K562 (cell line): Measurements from ENCODE around the gene HTT-AS. TPM values are rescaled to one million over a fixed set of nuclear protein-coding genes. Genes with fewer than 3 reads are reported as not detected.

Source experiments
- CEBPG ChIP-seq, 3 experiments: fragments of 200-800 bp in 1 of 3; sonication (Bioruptor generic) in 1 of 3; sonication (generic) in 1 of 3; formaldehyde crosslinking in 1 of 3; IDR thresholded peaks in 2 of 3; conservative IDR thresholded peaks in 1 of 3; 2 replicates each; pipeline versions ENCODE4 v1.6.1 to v1.8.0; 2016 to 2022; ENCODE audit warnings: missing compliant biosample characterization in 2 of 3, missing genetic modification characterization in 2 of 3, mild to moderate bottlenecking in 1 of 3, missing genetic modification reagents in 1 of 3
- CTCFL ChIP-seq: IDR thresholded peaks from 2 replicates; pipeline ENCODE4 v1.6.1; 2011; ENCODE audit warnings: borderline replicate concordance, low read depth, mild to moderate bottlenecking, moderate library complexity, low read length; ENCODE audit not compliant: insufficient read depth, poor library complexity, severe bottlenecking
- E4F1 ChIP-seq: fragments of 250-450 bp; sonication (Bioruptor Pico); IDR thresholded peaks from 2 replicates; pipeline ENCODE4 v1.5.0; 2021; ENCODE audit warnings: mild to moderate bottlenecking, borderline replicate concordance
- MEIS2 ChIP-seq: fragments of 450-650 bp; IDR thresholded peaks from 2 replicates; pipeline ENCODE4 v1.6.1; 2014; ENCODE audit warnings: mild to moderate bottlenecking; ENCODE audit not compliant: partially characterized antibody
- NELFE ChIP-seq: IDR thresholded peaks from 2 replicates; pipeline ENCODE4 v1.6.1; 2011; ENCODE audit warnings: mild to moderate bottlenecking; ENCODE audit not compliant: insufficient read depth, insufficient read length
- RBM25 ChIP-seq: fragments of 200-400 bp; formaldehyde crosslinking; IDR thresholded peaks from 2 replicates; pipeline ENCODE4 v1.6.1; 2018; ENCODE audit warnings: low read length, low read depth, moderate library complexity; ENCODE audit not compliant: severe bottlenecking
- RBM39 ChIP-seq: fragments of 200-400 bp; formaldehyde crosslinking; optimal IDR thresholded peaks from 2 replicates; pipeline ENCODE3; 2018; ENCODE audit warnings: low read depth, low read length
- SP1 ChIP-seq: sonication (generic); formaldehyde crosslinking; IDR thresholded peaks from 2 replicates; pipeline ENCODE4 v1.8.1; 2022; ENCODE audit warnings: mild to moderate bottlenecking, missing genetic modification reagents
- SRSF1 ChIP-seq: fragments of 200-400 bp; formaldehyde crosslinking; IDR thresholded peaks from 2 replicates; pipeline ENCODE4 v1.6.1; 2017; ENCODE audit warnings: mild to moderate bottlenecking, low read depth, low read length, moderate library complexity
- TBL1XR1 ChIP-seq, 2 experiments: IDR thresholded peaks; 2 replicates each; pipeline ENCODE4 v1.6.1; 2012; ENCODE audit warnings: improper control_type of control experiment in 2 of 2, low read length in 2 of 2, mild to moderate bottlenecking in 1 of 2
- THAP7 ChIP-seq: fragments of 250-450 bp; sonication (Bioruptor Pico); IDR thresholded peaks from 2 replicates; pipeline ENCODE4 v1.5.0; 2021
- ZBTB1 ChIP-seq: sonication (generic); formaldehyde crosslinking; IDR thresholded peaks from 2 replicates; pipeline ENCODE4 v1.8.1; 2023; ENCODE audit warnings: missing genetic modification reagents, low read depth, mild to moderate bottlenecking, borderline replicate concordance
- ZNF12 ChIP-seq: sonication (generic); formaldehyde crosslinking; IDR thresholded peaks from 2 replicates; pipeline ENCODE4 v1.4.0; 2020; ENCODE audit warnings: mild to moderate bottlenecking, missing genetic modification reagents
- ZNF3 ChIP-seq: fragments of 250-450 bp; sonication (Bioruptor Pico); IDR thresholded peaks from 2 replicates; pipeline ENCODE4 v1.5.0; 2021; ENCODE audit warnings: mild to moderate bottlenecking, moderate library complexity
- ZNF445 ChIP-seq: fragments of 250-450 bp; sonication (Bioruptor Pico); IDR thresholded peaks from 2 replicates; pipeline ENCODE4 v1.4.0; 2020; ENCODE audit warnings: low read depth, mild to moderate bottlenecking, moderate library complexity
- ZNF561 ChIP-seq: fragments of 450-650 bp; formaldehyde crosslinking; conservative IDR thresholded peaks from 2 replicates; pipeline ENCODE4 v1.4.0; 2020; ENCODE audit warnings: mild to moderate bottlenecking, moderate library complexity
- ZNF592 ChIP-seq: fragments of 450-650 bp; IDR thresholded peaks from 2 replicates; pipeline ENCODE4 v1.6.1; 2017; ENCODE audit warnings: antibody characterized with exemption, mild to moderate bottlenecking
- ZNF830 ChIP-seq: fragments of 250-450 bp; sonication (Bioruptor Pico); IDR thresholded peaks from 2 replicates; pipeline ENCODE4 v1.5.0; 2021; ENCODE audit warnings: mild to moderate bottlenecking
- polyA plus RNA-seq, 8 experiments: library from polyadenylated mRNA; depleted of rRNA in 4 of 8; stranded (reverse) in 5 of 8; unstranded in 3 of 8; fragments of >200 nt; fragmentation: Nextera tagmentation in 2 of 8; fragmentation: Illumina TruSeq in 1 of 8; extraction: Ambion mirVana in 2 of 8; extraction: Trizol in 1 of 8; gene quantifications; 2 replicates each; pipeline versions ENCODE4 v1.2.1 to v1.2.3, GENCODE V29; 2011 to 2014; ENCODE audit warnings: inconsistent platforms in 1 of 8, missing spikeins in 1 of 8
- total RNA-seq, 7 experiments: library from RNA; depleted of rRNA in 6 of 7; stranded (reverse); fragments of >200 nt in 6 of 7; fragmentation: Illumina TruSeq in 2 of 7; extraction: Trizol in 2 of 7; gene quantifications; 2 replicates each; pipeline versions ENCODE4 v1.2.1 to v1.2.3, GENCODE V29; 2011 to 2021; ENCODE audit warnings: low replicate concordance in 1 of 7

HTT-AS gene
- total and polyA plus RNA-seq, 9 of the 15 experiments (the other 6 are each of a cell fraction or from before 2014, with no cell fraction given) = not detected

GRCh38 chr4:3013839-3014350 lies 60.4 kb downstream of the HTT-AS start (continued):
- no peak for TF ChIP-seq CEBPG (CRISPR knock-in tag; IDR thresholded peaks at IDR 0.05)
- TF ChIP-seq CEBPG (tag; conservative IDR thresholded peaks at IDR 0.05 in 1 of 2, IDR thresholded peaks at IDR 0.05 in 1 of 2) = no peak
- TF ChIP-seq RBM25 = no peak
- TF ChIP-seq TBL1XR1 (IDR thresholded peaks at IDR 0.05; ENCODE audit: low read length in 2 of 2) = no peak
- TF ChIP-seq E4F1 (CRISPR knock-in tag) = no peak
- no peak for TF ChIP-seq ZBTB1 (CRISPR knock-in tag)
- peak; percentile 55 for TF ChIP-seq MEIS2
- no peak for TF ChIP-seq ZNF12 (CRISPR knock-in tag)
- no peak for TF ChIP-seq CTCFL
- TF ChIP-seq ZNF3 = no peak
- no peak for TF ChIP-seq NELFE
- TF ChIP-seq THAP7 (CRISPR knock-in tag) = no peak
- TF ChIP-seq ZNF561 (CRISPR knock-in tag) = no peak
- TF ChIP-seq ZNF830 (CRISPR knock-in tag) = no peak
- TF ChIP-seq SRSF1 = no peak
- no peak for TF ChIP-seq SP1 (CRISPR knock-in tag)
- TF ChIP-seq RBM39 = no peak
- TF ChIP-seq ZNF445 (CRISPR knock-in tag) = no peak
- no peak for TF ChIP-seq ZNF592
